ENCODE results near the gene CKAP4. TPM values are rescaled to one million over a fixed set of nuclear protein-coding genes. Genes with fewer than 3 reads are reported as not detected.

Gene CKAP4
- total and polyA plus RNA-seq, 2 of the 13 experiments (the other 11 are each of a cell fraction or from before 2014, with no cell fraction given): 39.2 to 70.2 TPM

- TF ChIP-seq ZBTB3 (CRISPR knock-in tag; IDR thresholded peaks at IDR 0.05; ENCODE audit: borderline replicate concordance, low read depth) (no peak), ZNF10 (CRISPR knock-in tag; IDR thresholded peaks at IDR 0.05; ENCODE audit: borderline replicate concordance, low read depth) (no peak), ZNF414 (CRISPR knock-in tag; IDR thresholded peaks at IDR 0.05) (no peak), FOXA3 (CRISPR knock-in tag; IDR thresholded peaks at IDR 0.05) (peak; percentile 71), GRHL1 (CRISPR knock-in tag; conservative IDR thresholded peaks at IDR 0.05) (no peak), ZNF280B (CRISPR knock-in tag; IDR thresholded peaks at IDR 0.05; ENCODE audit: borderline replicate concordance) (no peak), POLR2AphosphoS5 (IDR thresholded peaks at IDR 0.05; ENCODE audit: low read depth, low read length) (no peak), GPN1 (CRISPR knock-in tag; IDR thresholded peaks at IDR 0.05; ENCODE audit: borderline replicate concordance) (no peak), MYNN (CRISPR knock-in tag; IDR thresholded peaks at IDR 0.05; ENCODE audit: low read depth) (no peak), TP53 (CRISPR knock-in tag; conservative IDR thresholded peaks at IDR 0.05) (no peak), ZNF709 (CRISPR knock-in tag; IDR thresholded peaks at IDR 0.05) (no peak), ARID5B (CRISPR knock-in tag; IDR thresholded peaks at IDR 0.05) (peak; percentile 80), SIX1 (CRISPR knock-in tag; IDR thresholded peaks at IDR 0.05; ENCODE audit: borderline replicate concordance) (no peak), ETS1 (CRISPR knock-in tag; IDR thresholded peaks at IDR 0.05) (no peak), JUN (CRISPR knock-in tag; IDR thresholded peaks at IDR 0.05) (no peak), THYN1 (CRISPR knock-in tag; IDR thresholded peaks at IDR 0.05; ENCODE audit: borderline replicate concordance, low read depth) (no peak), HCFC1 (IDR thresholded peaks at IDR 0.05; ENCODE audit: low read depth, low read length) (no peak), LCORL (IDR thresholded peaks at IDR 0.05) (no peak), LCORL (CRISPR knock-in tag; IDR thresholded peaks at IDR 0.05) (peak; percentile 48), ZNF513 (CRISPR knock-in tag; conservative IDR thresholded peaks at IDR 0.05) (no peak)
These were observed 52.2 kb downstream of the CKAP4 start (continued) for GRCh38 chr12:106195621-106196027.

Measured in HepG2 (cell line).